Right renal cortex interstitium (tissue), 3 donors: Measurements from ENCODE around the gene GATC. TPM values are rescaled to one million over a fixed set of nuclear protein-coding genes. Genes with fewer than 3 reads are reported as not detected.

Experiments used
- DNase-seq, 3 donors: peaks; one replicate each; pipeline ENCODE4 v3.0.0-alpha.2; 2013; ENCODE audit warnings: low read depth in 3 of 3, low spot score in 2 of 3
- polyA plus RNA-seq, 3 donors: library from polyadenylated mRNA; unstranded; fragments of 120-200 nt; gene quantifications; one replicate each; pipeline ENCODE4 v1.2.1, GENCODE V29; 2013; ENCODE audit not compliant: insufficient read length in 3 of 3

GATC gene
- 10 to 100 TPM; 32.7 to 34.3 (median 33.9) TPM for polyA plus RNA-seq

- peak in 2 of 3 donors; percentile 75 to 79 for DNase-seq
Measured at GRCh38 chr12:120445911-120446843, at the start of gene GATC, which contains the start of gene TRIAP1. TSS of gene GATC (plus strand) at chr12:120446444. CDS start at chr12:120446481, 37 bp downstream. TSS of gene TRIAP1 (minus strand) at chr12:120446384. CDS start at chr12:120446372, 12 bp downstream.

- DNase-seq: no peak
Measured at GRCh38 chr12:120397824-120398540, 48.3 kb upstream of the GATC start.

- DNase-seq: no peak
Measured at GRCh38 chr12:120399531-120399930, 46.7 kb upstream of the GATC start.

DNA sequence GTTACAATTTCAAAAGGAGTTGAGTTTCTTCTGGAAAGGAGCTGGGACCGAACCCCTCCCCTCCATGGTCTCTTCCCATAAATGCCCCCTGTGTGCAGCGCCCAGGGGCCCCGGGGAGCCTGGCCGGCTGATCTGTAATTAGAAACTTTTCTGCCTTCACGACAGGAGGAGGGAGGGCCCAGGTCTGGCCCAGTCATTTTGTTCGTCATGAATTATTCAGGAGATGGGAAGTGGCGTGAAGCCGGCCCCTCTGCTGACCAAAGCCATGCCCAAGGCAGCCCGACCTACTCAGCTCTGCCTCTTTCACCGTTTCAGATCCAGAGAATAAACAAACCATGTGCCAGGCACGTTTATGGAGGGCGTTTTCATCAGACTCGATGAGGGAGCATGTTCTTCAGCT lies 44.0 kb upstream of the GATC start:
- no peak for DNase-seq

- DNase-seq: no peak
Measured at GRCh38 chr12:120403869-120404268, 42.4 kb upstream of the GATC start.

- DNase-seq: no peak
Measured at GRCh38 chr12:120404271-120404670, 42.0 kb upstream of the GATC start.

DNA sequence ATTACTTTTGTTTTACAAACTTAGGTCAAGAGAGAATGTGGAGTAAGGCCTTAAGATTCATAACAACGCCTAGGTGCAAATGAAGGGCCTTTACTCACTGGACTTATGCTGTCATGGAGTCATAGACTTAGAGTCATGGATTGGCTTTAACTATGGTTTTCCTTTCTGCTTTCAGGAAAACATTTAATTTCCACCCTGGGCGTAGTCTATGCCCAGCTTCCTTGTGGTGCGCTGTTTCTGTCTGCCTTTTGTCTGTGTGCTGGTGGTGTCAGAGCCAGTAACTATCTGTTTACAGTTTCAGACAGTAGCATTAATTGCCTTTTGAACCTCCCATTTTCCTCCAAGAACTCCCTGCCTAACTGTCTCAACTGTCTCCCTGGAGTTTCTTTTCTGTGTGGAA lies 40.2 kb upstream of the GATC start:
- no peak for DNase-seq

- no peak for DNase-seq
Measured at GRCh38 chr12:120406553-120406952, 39.7 kb upstream of the GATC start.

- DNase-seq: no peak
Measured at GRCh38 chr12:120408771-120409170, 37.5 kb upstream of the GATC start.

- DNase-seq: no peak
Measured at GRCh38 chr12:120412421-120412820, 33.8 kb upstream of the GATC start.

- peak in 2 of 3 donors; percentile 77 to 80 for DNase-seq
Measured at GRCh38 chr12:120413901-120414695, 32.1 kb upstream of the GATC start.

GRCh38 chr12:120416490-120417216 lies 29.6 kb upstream of the GATC start:
- no peak for DNase-seq

GRCh38 chr12:120417917-120418580 lies 28.2 kb upstream of the GATC start:
- DNase-seq: no peak

GRCh38 chr12:120421701-120422100 lies 24.5 kb upstream of the GATC start:
- DNase-seq: no peak

DNA sequence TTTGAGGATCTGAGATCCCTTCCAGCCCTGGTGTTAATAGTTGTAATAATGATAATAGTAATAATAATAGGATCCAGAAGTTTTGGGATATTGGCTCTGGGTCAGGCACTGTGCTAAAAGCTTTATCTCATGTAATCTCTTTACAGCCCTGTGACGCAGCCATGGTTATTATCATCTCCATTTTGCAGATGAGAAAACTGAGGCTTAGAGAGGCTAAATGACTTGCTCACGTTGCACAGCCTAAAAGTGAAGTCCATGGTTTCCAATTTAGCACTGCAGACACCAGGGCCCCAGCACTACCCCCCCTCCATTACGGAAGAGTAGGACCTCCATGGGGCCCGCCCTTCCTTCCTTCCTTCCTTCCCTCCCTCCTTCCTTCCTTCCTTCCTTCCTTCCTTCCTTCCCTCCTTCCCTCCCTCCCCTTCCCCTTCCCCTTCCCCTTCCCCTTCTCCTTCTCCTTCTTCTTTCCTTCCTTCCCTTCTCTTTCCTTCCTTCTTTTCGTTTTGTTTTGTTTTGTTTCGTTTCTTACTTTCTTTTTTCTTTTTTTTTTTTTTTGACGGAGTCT lies 23.3 kb upstream of the GATC start:
- DNase-seq: no peak

GRCh38 chr12:120425797-120426196 lies 20.4 kb upstream of the GATC start:
- no peak for DNase-seq

GRCh38 chr12:120428597-120429229 lies 17.5 kb upstream of the GATC start:
- no peak for DNase-seq

GRCh38 chr12:120429368-120429767 lies 16.9 kb upstream of the GATC start:
- no peak for DNase-seq
